Mononuclear cell (primary cell): ENCODE data around the gene ZNF202. TPM values are rescaled to one million over a fixed set of nuclear protein-coding genes. Genes with fewer than 3 reads are reported as not detected.
A peak's percentile ranks its signal among the peaks of the same experiment; 100 is the strongest.

ENCODE experiments used
- H3K27me3 ChIP-seq: 2 replicates; pipeline ENCODE4 v1.6.0; 2011; ENCODE audit warnings: low read length, control low read depth; ENCODE audit not compliant: insufficient read depth
- H3K4me1 ChIP-seq: 2 replicates; pipeline ENCODE4 v1.5.1; 2011; ENCODE audit warnings: mild to moderate bottlenecking, low read length, control low read depth; ENCODE audit not compliant: insufficient read depth
- H3K4me3 ChIP-seq: 2 replicates; pipeline ENCODE4 v1.5.1; 2011; ENCODE audit warnings: mild to moderate bottlenecking, low read length, moderate library complexity
- H3K9me3 ChIP-seq: 2 replicates; pipeline ENCODE4 v1.5.1; 2011; ENCODE audit warnings: low read depth, mild to moderate bottlenecking, control low read depth, low read length
- total RNA-seq: library from RNA; depleted of rRNA; stranded (reverse); fragments of >200 nt; gene quantifications from one replicate; pipeline ENCODE4 v1.2.3, GENCODE V29; 2012

Gene ZNF202
- total RNA-seq = 9.3 TPM

- H3K9me3 ChIP-seq = no peaks in the 10 kb centered on the region
- H3K27me3 ChIP-seq = peaks cover 5% of the 10 kb centered on the region
- H3K4me3 ChIP-seq = peak within 1 kb of the TSS; percentile 77
- H3K4me1 ChIP-seq = peaks cover 21% of the 10 kb centered on the region
Observed at GRCh38 chr11:123741159-123742030, at the start of gene ZNF202. Gene ZNF202 (minus strand): TSS chr11:123741660. CDS start chr11:123730888, 10,772 bp downstream.

- H3K27me3 ChIP-seq = peaks cover 7% of the 10 kb centered on the region
- no peak overlapping the region for H3K4me3 ChIP-seq
- no peaks in the 10 kb centered on the region for H3K4me1 ChIP-seq
- H3K9me3 ChIP-seq = no peaks in the 10 kb centered on the region
Observed at GRCh38 chr11:123783536-123783935, 42.1 kb upstream of the ZNF202 start.

GRCh38 chr11:123778511-123778910 is 37.1 kb upstream of the ZNF202 start:
- Histone ChIP-seq H3K4me3 (no peak overlapping the region), H3K27me3 (peaks cover 5% of the 10 kb centered on the region), H3K9me3 (no peaks in the 10 kb centered on the region), H3K4me1 (no peaks in the 10 kb centered on the region)

GRCh38 chr11:123775715-123776549 is 34.5 kb upstream of the ZNF202 start:
- Histone ChIP-seq H3K4me3 (no peak overlapping the region), H3K9me3 (no peaks in the 10 kb centered on the region), H3K27me3 (peaks cover 5% of the 10 kb centered on the region), H3K4me1 (no peaks in the 10 kb centered on the region)

GRCh38 chr11:123775289-123775688 is 33.8 kb upstream of the ZNF202 start:
- peaks cover 5% of the 10 kb centered on the region for H3K27me3 ChIP-seq
- H3K9me3 ChIP-seq = no peaks in the 10 kb centered on the region
- no peak overlapping the region for H3K4me3 ChIP-seq
- no peaks in the 10 kb centered on the region for H3K4me1 ChIP-seq

GRCh38 chr11:123773959-123774358 is 32.5 kb upstream of the ZNF202 start:
- Histone ChIP-seq H3K4me3 (no peak overlapping the region), H3K4me1 (no peaks in the 10 kb centered on the region), H3K27me3 (peaks cover 3% of the 10 kb centered on the region), H3K9me3 (no peaks in the 10 kb centered on the region)

GRCh38 chr11:123773026-123773425 is 31.6 kb upstream of the ZNF202 start:
- H3K4me3 ChIP-seq = no peak overlapping the region
- H3K4me1 ChIP-seq = no peaks in the 10 kb centered on the region
- H3K27me3 ChIP-seq = no peaks in the 10 kb centered on the region
- H3K9me3 ChIP-seq = no peaks in the 10 kb centered on the region

- no peaks in the 10 kb centered on the region for H3K9me3 ChIP-seq
- H3K4me3 ChIP-seq = no peak overlapping the region
- no peaks in the 10 kb centered on the region for H3K27me3 ChIP-seq
- H3K4me1 ChIP-seq = no peaks in the 10 kb centered on the region
Observed at GRCh38 chr11:123771664-123772063, 30.2 kb upstream of the ZNF202 start.

GRCh38 chr11:123770712-123771111 is 29.3 kb upstream of the ZNF202 start:
- H3K27me3 ChIP-seq = no peaks in the 10 kb centered on the region
- H3K4me1 ChIP-seq = no peaks in the 10 kb centered on the region

GRCh38 chr11:123765601-123766000 is 24.1 kb upstream of the ZNF202 start:
- peaks cover 19% of the 10 kb centered on the region for H3K9me3 ChIP-seq
- H3K4me3 ChIP-seq = no peak overlapping the region
- no peaks in the 10 kb centered on the region for H3K4me1 ChIP-seq
- H3K27me3 ChIP-seq = no peaks in the 10 kb centered on the region

More at GRCh38 chr11:123770712-123771111, 29.3 kb upstream of the ZNF202 start:
- Histone ChIP-seq H3K9me3 (no peaks in the 10 kb centered on the region), H3K4me3 (no peak overlapping the region)

- no peak overlapping the region for H3K4me3 ChIP-seq
- H3K9me3 ChIP-seq = peaks cover 19% of the 10 kb centered on the region
- H3K4me1 ChIP-seq = no peaks in the 10 kb centered on the region
- no peaks in the 10 kb centered on the region for H3K27me3 ChIP-seq
Observed at GRCh38 chr11:123762422-123762821, 21.0 kb upstream of the ZNF202 start.

- H3K4me3 ChIP-seq = no peak overlapping the region
- peaks cover 19% of the 10 kb centered on the region for H3K9me3 ChIP-seq
- H3K27me3 ChIP-seq = no peaks in the 10 kb centered on the region
- H3K4me1 ChIP-seq = no peaks in the 10 kb centered on the region
Observed at GRCh38 chr11:123760894-123761293, 19.4 kb upstream of the ZNF202 start.

- Histone ChIP-seq H3K4me1 (no peaks in the 10 kb centered on the region), H3K27me3 (no peaks in the 10 kb centered on the region), H3K9me3 (peaks cover 12% of the 10 kb centered on the region), H3K4me3 (no peak overlapping the region)
Observed at GRCh38 chr11:123757976-123758375, 16.5 kb upstream of the ZNF202 start.

- H3K4me3 ChIP-seq = no peak overlapping the region
- no peaks in the 10 kb centered on the region for H3K9me3 ChIP-seq
- no peaks in the 10 kb centered on the region for H3K27me3 ChIP-seq
- no peaks in the 10 kb centered on the region for H3K4me1 ChIP-seq
Observed at GRCh38 chr11:123755813-123756212, 14.4 kb upstream of the ZNF202 start.

- no peaks in the 10 kb centered on the region for H3K4me1 ChIP-seq
Observed at GRCh38 chr11:123755344-123755743, 13.9 kb upstream of the ZNF202 start.

More at GRCh38 chr11:123755344-123755743, 13.9 kb upstream of the ZNF202 start:
- H3K4me3 ChIP-seq = no peak overlapping the region
- H3K27me3 ChIP-seq = no peaks in the 10 kb centered on the region
- H3K9me3 ChIP-seq = no peaks in the 10 kb centered on the region
